ENCODE results near the gene KRTCAP2.

DNA sequence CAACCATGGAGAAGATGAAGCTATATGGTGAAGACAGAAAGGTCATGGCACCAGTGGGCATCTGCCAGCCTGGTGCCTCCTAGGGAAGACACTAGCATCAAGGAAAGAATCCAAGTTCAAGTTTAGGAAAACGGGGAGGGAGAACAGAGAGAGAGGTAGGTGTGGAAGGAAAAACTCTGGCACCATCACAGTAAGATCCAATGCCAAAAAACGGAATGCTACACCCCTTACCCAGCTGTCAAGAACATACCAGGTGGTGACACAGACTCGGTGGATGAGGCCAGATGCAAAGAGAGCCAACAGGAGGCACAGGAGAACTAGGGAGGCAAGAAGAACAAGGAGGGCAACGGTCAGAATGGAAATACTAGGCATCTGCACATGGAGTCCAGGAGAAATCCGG, 3.6 kb downstream of the KRTCAP2 start:
- TF ChIP-seq EZH2 (IDR thresholded peaks at IDR 0.05; ENCODE audit: insufficient read depth, poor library complexity, severe bottlenecking) = no peak
- no peak for TF ChIP-seq EZH2phosphoT487 (IDR thresholded peaks at IDR 0.05; ENCODE audit: insufficient read depth, low read depth)
